Ovary (tissue), 9 donors: Measurements from ENCODE around the gene CDC34. TPM values are rescaled to one million over a fixed set of nuclear protein-coding genes. Genes with fewer than 3 reads are reported as not detected.
"Not testable (repeated sequence)": the region's sequence is repeated elsewhere in the genome, so short reads cannot be mapped to it uniquely, and the experiment has no call there.

Experiments used
- DNase-seq, 5 donors: peaks; one replicate each; pipeline ENCODE4 v3.0.0-alpha.2; 2019 to 2020
- H3K27ac ChIP-seq, 2 donors: fragments of 200-600 bp; one replicate each; pipeline versions ENCODE4 v1.5.1 to v1.8.0; 2019 to 2022
- H3K27me3 ChIP-seq: fragments of 200-600 bp; one replicate; pipeline ENCODE4 v1.8.0; 2022
- H3K36me3 ChIP-seq: fragments of 200-600 bp; sonication (generic); one replicate; pipeline ENCODE4 v1.5.1; 2019
- H3K4me1 ChIP-seq: one replicate; pipeline ENCODE4 v1.8.1; 2013; ENCODE audit warnings: mild to moderate bottlenecking, moderate library complexity; ENCODE audit not compliant: insufficient read depth
- H3K4me3 ChIP-seq: fragments of 200-600 bp; sonication (generic); one replicate; pipeline ENCODE4 v1.5.1; 2017
- H3K9me3 ChIP-seq, 2 donors: fragments of 200-600 bp in 1 of 2; sonication (generic) in 1 of 2; one replicate each; pipeline versions ENCODE4 v1.5.1 to v1.8.1; 2013 to 2019; ENCODE audit warnings: mild to moderate bottlenecking in 1 of 2, moderate library complexity in 1 of 2
- EP300 ChIP-seq: sonication (generic); formaldehyde crosslinking; IDR thresholded peaks from one replicate; pipeline ENCODE4 v1.6.1; 2017; ENCODE audit warnings: antibody characterized with exemption
- POLR2A ChIP-seq: fragments of 450-650 bp; IDR thresholded peaks from one replicate; pipeline ENCODE4 v1.6.1; 2017; ENCODE audit warnings: antibody characterized with exemption, mild to moderate bottlenecking, moderate library complexity
- WGBS, 3 donors: extraction: QIAGEN DNeasy Blood & Tissue Kit in 1 of 3; methylation state at CpG; one replicate each; pipeline versions ENCODE4 v1.1.5 to v1.1.7; 2013 to 2017; 5-methylcytosine and 5-hydroxymethylcytosine counted together
- intact Hi-C, 4 donors: fragments of 100-400 bp; cut with DNase I; formaldehyde crosslinking; loops; one replicate each; pipeline versions ENCODE4 v1.11.0 to v1.15.1; 2022 to 2023
- polyA plus RNA-seq, 2 donors: library from polyadenylated mRNA; stranded (reverse); fragments of 200-250 nt in 1 of 2; fragments of 350-450 nt in 1 of 2; fragmentation: Illumina TruSeq in 1 of 2; extraction: RNeasy Lipid Tissue Mini Kit (QIAGEN cat#74804) in 1 of 2; gene quantifications; one replicate each; pipeline ENCODE4 v1.2.3, GENCODE V29; 2013 to 2014
- total RNA-seq, 7 donors: library from RNA; depleted of rRNA in 2 of 7; stranded (reverse); fragments of >200 nt in 2 of 7; fragmentation: NEBNext Ultra II Directional in 3 of 7; extraction: Animal tissue kit (Norgen Biotek cat#: 25700) in 3 of 7; gene quantifications; one replicate each; pipeline versions ENCODE4 v1.1.0 to v1.2.4, GENCODE V29; 2016 to 2023
- TF ChIP-seq, protein P1 (sequence below), 3 donors: fragments of 450-650 bp in 2 of 3; fragments of 200-600 bp in 1 of 3; IDR thresholded peaks; one replicate each; pipeline versions ENCODE4 v1.5.1 to v1.8.0; 2016 to 2022; ENCODE audit warnings: antibody characterized with exemption in 3 of 3, mild to moderate bottlenecking in 1 of 3
- donor health status: DM: no; HTN: no; CAD: no; lungs with moderate emphysema.
- donor health status: DM: no; HTN: no; CAD: no.
- donor health status: Bipolar disorder and iron deficiency.
- donor health status: DM: yes; HTN: yes; CAD: no.
- donor health status: DM: no; HTN: no; CAD: no.
- donor health status: DM: yes; HTN: yes; CAD: no.

CDC34 gene
- total and polyA plus RNA-seq, 9 donors: 13.2 to 78.9 (median 56.1) TPM

DNA sequence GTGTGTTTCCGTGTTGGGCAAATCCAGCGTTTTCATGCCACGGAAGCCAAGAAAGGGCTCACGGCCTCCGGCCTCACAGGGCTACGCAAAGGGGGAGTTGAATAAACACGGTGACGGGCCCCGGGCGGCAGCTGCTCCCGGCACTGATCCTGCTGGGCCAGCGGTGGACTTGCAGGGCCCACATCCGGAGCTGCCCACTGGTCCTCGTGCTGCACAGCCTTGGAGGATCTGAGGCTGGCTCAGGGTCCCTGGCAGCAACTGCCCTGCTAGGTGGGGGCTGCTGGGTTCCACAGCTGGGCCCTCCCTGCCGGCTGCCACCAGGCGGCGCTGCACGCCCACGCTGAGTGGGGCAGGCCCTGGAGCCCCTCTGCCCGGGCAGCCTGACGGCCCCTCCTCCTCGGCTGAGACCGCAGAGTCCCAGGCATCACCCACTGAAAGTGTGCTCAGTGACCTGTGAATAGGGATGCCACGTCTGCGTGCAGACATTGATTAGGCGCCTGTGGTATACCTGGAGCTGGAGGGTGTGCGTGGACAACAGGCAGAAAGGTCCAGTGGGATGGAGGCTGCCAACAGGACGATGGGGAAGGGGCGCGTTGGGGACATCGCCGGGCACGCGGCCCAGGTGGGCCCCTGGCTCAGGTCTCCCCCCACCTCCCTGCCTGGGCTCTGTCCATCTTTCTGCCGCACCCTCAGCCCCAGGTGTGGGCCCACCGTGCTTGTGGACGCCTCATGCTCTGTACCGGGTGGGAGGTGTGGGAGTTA is 52.9 kb downstream of the CDC34 start:
- TF ChIP-seq POLR2A (no peak), EP300 (no peak)
- TF ChIP-seq, protein P1, sequence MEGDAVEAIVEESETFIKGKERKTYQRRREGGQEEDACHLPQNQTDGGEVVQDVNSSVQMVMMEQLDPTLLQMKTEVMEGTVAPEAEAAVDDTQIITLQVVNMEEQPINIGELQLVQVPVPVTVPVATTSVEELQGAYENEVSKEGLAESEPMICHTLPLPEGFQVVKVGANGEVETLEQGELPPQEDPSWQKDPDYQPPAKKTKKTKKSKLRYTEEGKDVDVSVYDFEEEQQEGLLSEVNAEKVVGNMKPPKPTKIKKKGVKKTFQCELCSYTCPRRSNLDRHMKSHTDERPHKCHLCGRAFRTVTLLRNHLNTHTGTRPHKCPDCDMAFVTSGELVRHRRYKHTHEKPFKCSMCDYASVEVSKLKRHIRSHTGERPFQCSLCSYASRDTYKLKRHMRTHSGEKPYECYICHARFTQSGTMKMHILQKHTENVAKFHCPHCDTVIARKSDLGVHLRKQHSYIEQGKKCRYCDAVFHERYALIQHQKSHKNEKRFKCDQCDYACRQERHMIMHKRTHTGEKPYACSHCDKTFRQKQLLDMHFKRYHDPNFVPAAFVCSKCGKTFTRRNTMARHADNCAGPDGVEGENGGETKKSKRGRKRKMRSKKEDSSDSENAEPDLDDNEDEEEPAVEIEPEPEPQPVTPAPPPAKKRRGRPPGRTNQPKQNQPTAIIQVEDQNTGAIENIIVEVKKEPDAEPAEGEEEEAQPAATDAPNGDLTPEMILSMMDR (IDR thresholded peaks at IDR 0.05): peak; percentile 54 to 76 (median 67)
- peaks cover 4% of the 10 kb centered on the region for H3K27me3 ChIP-seq
- H3K36me3 ChIP-seq: no peaks in the 10 kb centered on the region
- H3K9me3 ChIP-seq: no peaks in the 10 kb centered on the region
- peaks cover 5% of the 10 kb centered on the region for H3K4me1 ChIP-seq
- peak; percentile 39 to 74 (median 53) for DNase-seq
- H3K27ac ChIP-seq: no peak overlapping the region
- intact Hi-C loops: no loop called here
- 11 to 19% (median 12%) methylated on average over 38 of the region's 38 CpGs for WGBS, 3 donors
- H3K4me3 ChIP-seq: no peak overlapping the region

DNA sequence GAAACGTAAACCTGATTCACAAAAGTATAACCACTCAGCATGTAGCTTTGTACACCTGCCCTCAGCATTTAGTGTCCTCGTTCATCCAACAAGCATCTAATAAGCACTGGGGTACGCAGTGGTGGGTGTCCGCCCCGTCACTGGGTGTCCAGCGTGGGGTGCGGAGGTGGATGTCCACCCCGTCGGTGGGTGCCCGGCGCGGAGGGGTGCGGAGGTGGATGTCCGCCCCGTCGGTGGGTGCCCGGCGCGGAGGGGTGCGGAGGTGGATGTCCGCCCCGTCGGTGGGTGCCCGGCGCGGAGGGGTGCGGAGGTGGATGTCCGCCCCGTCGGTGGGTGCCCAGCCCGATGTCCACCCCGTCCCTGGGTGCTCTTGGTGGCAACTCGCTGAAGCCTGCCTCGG is 53.6 kb downstream of the CDC34 start:
- H3K4me1 ChIP-seq, H3K27me3 ChIP-seq, H3K27ac ChIP-seq, H3K4me3 ChIP-seq, DNase-seq, intact Hi-C loops, H3K36me3 ChIP-seq, H3K9me3 ChIP-seq: not testable (repeated sequence)
- WGBS, 3 donors: 72 to 77% (median 74%) methylated on average over 33 to 34 of the region's 34 CpGs

GRCh38 chr19:585551-586110 is 54.1 kb downstream of the CDC34 start:
- DNase-seq: no peak
- Histone ChIP-seq H3K27ac (no peak overlapping the region), H3K9me3 (no peaks in the 10 kb centered on the region), H3K36me3 (no peaks in the 10 kb centered on the region), H3K4me3 (no peak overlapping the region), H3K4me1 (peaks cover 5% of the 10 kb centered on the region), H3K27me3 (peaks cover 4% of the 10 kb centered on the region)
- WGBS, 3 donors: 50 to 55% (median 55%) methylated on average over 7 to 10 of the region's 10 CpGs
- intact Hi-C loops: no loop called here
- TF ChIP-seq, protein P1 (IDR thresholded peaks at IDR 0.05): no peak
- no peak for TF ChIP-seq POLR2A
- no peak for TF ChIP-seq EP300

DNA sequence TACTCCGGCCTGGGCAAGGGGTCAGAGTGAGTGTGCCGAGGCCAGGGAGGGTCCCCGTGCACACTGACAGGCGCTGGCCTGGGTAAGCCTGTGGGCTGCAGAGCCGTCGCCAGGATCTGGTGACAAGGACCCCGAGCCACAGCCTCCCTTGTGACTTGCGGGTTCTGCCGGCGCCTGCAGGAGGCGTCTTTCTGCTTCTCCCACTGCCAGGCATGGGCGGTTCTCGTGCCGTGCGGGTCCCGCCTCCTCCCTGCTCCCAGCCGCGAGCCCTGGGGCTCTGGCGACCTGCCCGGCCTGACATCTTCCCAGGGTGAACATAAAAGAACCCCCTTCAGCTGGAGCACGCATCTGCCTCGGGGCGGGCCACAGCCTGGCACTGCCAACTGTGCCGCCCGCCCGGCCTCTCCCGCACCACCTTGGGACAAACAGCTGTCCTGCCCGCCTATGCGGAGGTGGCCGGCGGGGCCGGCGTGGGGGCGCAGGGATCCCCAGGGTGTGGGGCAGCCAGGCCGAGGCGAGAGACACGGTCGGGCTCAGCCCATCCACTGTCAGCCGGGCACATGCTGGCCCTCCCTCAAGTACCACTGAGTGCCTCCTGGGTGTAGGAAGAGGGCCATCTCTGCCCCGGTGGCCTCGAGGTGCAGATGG is 56.7 kb downstream of the CDC34 start:
- H3K27me3 ChIP-seq: peaks cover 10% of the 10 kb centered on the region
- H3K36me3 ChIP-seq: no peaks in the 10 kb centered on the region
- intact Hi-C loops: no loop called here
- DNase-seq: peak in 1 of 5 donors; percentile 68
- 7 to 14% (median 12%) methylated on average over 38 to 41 of the region's 41 CpGs for WGBS, 3 donors
- H3K9me3 ChIP-seq: no peaks in the 10 kb centered on the region
- no peak for TF ChIP-seq POLR2A
- TF ChIP-seq EP300: no peak
- TF ChIP-seq, protein P1 (IDR thresholded peaks at IDR 0.05): no peak
- H3K4me1 ChIP-seq: peaks cover 7% of the 10 kb centered on the region
- no peak overlapping the region for H3K4me3 ChIP-seq
- no peak overlapping the region for H3K27ac ChIP-seq
